Measurements from ENCODE around the gene CCDC127.
A peak's percentile ranks its signal among the peaks of the same experiment; 100 is the strongest.
"Not testable (repeated sequence)": the region's sequence is repeated elsewhere in the genome, so short reads cannot be mapped to it uniquely, and the experiment has no call there.

The CCDC127 gene

GRCh38 chr5:233426-233825 is 15.5 kb upstream of the CCDC127 start:
- DNase-seq (ENCODE audit: low read depth): not testable (repeated sequence)

DNA sequence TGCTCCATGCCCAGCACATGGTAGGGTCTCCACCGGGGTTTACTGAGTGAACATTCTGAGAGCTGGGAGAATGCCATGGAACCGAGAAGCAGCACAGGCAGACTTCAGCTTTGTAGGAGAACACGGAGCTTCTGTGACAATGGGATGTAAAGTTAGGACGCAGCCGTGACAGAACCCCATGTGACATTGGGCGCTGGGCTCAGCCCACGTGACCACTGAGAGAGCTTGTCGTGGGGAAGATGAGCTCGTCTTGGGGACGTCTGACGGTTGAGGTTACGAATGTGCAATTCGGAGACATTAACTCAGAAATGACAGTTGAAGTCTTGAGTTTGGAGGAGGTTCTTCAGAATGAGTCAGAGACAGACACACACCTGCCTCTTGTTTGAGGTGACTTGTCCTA is 13.7 kb upstream of the CCDC127 start:
- DNase-seq (ENCODE audit: low read depth): no peak

DNA sequence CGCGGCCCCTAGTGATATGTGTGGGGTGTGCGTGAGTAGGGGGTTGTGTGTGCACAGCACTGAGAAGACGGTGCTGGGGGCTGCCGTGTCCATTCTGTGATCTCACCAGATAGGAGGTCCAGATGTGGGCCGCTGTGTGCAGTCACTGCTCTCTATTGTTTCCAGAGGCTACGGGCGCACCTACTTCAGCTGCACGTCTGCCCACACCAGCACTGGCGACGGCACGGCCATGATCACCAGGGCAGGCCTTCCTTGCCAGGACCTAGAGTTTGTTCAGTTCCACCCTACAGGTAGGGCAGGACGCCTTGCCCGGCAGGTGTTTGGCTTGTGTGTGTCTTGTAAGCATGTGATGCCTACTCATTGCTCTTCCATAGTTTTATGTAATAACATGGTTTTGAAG is 12.8 kb upstream of the CCDC127 start:
- DNase-seq (ENCODE audit: low read depth): no peak

- no peak for DNase-seq (ENCODE audit: low read depth)
Observed at GRCh38 chr5:228886-229285, 10.9 kb upstream of the CCDC127 start.

DNA sequence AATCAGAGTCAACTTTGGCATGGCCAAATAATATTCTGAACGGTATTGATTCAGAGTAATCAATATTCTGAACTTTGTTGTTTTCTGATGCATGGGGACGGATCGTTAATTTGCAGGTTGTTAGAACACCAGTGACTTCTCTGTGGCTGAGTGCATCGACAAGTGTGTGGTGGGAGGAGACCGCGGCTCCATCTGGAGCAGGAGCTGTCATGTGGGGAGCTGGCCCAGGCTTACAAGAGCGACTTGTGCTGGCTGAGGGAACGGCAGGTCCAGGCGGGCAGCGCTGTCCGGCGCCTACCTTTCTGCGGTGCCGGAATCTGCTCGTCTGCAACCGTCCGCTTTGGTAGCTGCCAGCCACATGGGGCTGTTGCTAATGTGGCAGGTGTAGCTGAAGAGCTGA is 9.4 kb upstream of the CCDC127 start:
- DNase-seq (ENCODE audit: low read depth): not testable (repeated sequence)

DNA sequence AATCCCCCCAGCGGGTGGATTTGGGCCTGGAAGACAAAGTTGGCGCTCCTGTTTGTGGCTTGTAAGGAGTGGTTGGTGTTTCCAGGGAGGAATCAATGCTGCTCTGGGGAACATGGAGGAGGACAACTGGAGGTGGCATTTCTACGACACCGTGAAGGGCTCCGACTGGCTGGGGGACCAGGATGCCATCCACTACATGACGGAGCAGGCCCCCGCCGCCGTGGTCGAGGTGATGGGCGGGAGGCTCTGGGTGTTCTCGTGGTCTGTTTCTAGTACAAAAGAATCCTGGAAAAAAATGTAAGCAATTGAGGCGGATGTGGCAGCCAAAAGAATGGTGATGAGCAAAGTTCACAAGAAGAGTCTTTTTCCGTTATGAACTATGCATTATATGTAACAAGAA is 7.4 kb upstream of the CCDC127 start:
- DNase-seq (ENCODE audit: low read depth): no peak

GRCh38 chr5:223791-224190 is 5.8 kb upstream of the CCDC127 start:
- DNase-seq (ENCODE audit: low read depth): no peak

DNA sequence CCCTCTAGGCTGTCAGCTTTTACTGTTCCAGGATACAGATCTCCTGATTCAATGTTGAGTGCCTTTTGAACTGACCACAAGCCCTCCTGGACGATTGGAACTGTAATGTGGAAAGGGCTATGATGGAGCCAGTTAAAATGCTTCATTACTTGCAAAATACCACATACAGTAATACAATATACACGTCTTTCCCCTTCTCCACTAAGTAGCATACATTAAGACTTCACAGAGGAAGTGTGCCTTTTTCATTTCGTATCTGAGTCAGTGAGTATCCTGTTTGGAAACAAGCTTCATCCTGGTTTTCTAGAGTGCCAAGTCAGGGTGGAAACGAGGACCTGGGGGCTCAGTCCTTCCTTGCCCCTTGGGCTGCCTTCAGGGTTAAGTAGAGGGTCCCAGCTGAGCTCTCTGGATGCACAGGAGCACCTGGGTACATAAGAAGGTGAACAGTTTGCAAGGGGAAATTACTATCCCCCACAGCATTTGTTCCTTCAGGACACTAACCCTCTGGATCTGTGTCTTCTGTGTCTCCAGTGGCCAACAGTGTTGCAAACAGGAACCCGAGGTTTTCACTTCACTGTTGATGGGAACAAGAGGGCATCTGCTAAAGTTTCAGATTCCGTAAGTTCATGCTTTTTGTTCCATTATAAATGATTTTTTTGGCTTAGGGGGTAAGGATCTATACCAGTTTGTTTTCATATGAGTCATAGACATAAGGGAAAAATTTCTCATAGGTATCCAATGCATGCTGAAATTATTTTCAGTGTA is 5.2 kb upstream of the CCDC127 start:
- DNase-seq (ENCODE audit: low read depth): not testable (repeated sequence)

GRCh38 chr5:219991-220390 is 2.0 kb upstream of the CCDC127 start:
- no peak for DNase-seq (ENCODE audit: low read depth)

- DNase-seq (ENCODE audit: low read depth): peak; percentile 14
Observed at GRCh38 chr5:219460-219863, 1.5 kb upstream of the CCDC127 start.

DNA sequence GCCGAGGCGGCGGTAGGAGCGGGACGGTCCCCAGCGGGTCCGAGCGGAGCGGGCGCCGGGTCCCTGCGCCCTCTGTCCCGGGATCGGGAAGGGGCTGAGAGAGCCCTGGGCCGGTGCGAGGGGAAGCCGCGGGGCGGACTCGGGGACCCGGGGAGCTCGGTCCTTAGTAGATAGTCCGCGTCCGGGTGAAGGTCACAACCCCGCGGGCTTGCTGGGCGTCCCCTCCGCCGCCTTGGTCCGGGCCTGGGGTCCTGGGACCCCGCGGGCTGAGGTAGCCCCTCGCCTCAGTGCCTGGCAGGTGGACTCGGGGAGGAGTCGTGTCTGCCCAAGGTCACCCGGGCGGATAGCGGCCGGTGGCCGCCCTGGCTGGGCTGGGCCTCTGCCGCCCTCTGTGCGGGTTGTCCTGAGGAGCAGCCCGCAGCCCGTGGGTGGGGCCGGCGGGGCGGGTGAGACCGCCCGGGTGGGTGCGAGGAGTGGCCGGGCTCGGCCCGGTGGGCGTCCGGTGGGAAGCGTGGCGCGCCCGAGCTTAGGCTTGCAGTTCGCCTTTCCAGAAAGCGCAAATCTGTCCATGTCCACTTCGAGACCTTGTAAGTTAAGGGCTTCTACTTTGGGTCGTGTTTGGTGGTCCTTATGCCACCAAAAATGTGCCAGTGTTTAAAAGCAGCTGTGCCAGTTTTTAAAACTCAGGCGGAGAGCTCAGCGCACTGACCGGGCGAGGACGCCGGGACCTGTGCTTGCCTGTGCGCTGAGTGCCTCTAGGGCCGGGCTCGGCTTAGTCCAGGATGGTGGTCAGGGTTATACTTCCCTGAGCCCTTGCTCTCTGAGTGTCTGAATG is 721 bp upstream of the CCDC127 start:
- DNase-seq (ENCODE audit: low read depth): peak; percentile 33

GRCh38 chr5:216076-216475 is 1.9 kb downstream of the CCDC127 start:
- DNase-seq (ENCODE audit: low read depth): not testable (repeated sequence)

GRCh38 chr5:215256-215655 is 2.7 kb downstream of the CCDC127 start:
- not testable (repeated sequence) for DNase-seq (ENCODE audit: low read depth)

- DNase-seq (ENCODE audit: low read depth): no peak
Observed at GRCh38 chr5:213803-214395, 4.1 kb downstream of the CCDC127 start.

DNA sequence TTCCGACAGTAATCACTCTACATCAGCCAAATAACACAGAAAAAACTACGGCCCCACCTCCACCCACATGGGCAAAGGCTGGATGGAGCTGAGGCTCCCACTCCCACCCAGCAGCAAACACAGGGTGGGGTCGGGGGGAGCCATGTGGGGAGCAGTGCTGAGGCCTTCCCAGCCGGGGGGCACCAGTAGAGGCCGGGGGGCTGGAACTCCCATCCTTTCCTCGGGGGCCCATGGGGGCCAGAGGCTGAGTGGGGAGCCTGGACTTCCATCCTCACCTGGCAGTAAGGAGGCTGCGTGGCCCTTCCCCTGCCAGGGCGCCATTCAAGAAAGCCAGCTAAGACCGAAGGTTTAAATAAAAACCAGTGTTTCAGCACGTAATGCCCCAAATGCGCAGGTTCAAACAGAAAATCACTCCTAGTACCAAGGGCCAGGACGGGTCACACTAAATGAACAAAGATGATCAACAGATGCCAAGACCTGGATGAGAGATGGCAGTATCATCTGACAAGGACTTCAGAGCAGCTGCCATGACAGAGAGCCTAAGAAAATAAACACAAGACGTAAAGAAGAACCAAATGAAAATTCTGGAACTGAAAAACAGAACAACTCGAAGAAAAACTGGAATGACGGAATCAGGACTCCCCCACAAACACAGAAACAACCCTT is 9.4 kb downstream of the CCDC127 start:
- DNase-seq (ENCODE audit: low read depth): no peak

DNA sequence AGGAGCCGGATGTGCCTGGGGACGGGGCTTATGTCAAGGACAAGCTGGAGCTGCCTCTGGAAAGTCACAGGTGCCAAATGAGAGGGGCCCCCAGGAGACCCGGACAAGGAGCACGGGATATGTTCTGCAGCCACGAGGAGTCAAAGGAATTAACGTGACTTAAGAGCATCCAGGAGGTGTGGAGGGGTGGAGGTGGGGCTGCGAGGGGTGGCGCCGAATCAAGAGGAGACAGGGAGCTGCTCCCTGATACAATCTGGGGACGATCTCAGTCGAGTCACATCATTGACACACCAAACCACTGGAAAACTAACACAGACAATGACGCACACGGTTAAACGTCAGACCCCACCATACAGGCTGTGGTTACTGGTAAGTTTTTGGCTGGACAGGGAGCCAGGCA is 10.4 kb downstream of the CCDC127 start:
- DNase-seq (ENCODE audit: low read depth): no peak

DNA sequence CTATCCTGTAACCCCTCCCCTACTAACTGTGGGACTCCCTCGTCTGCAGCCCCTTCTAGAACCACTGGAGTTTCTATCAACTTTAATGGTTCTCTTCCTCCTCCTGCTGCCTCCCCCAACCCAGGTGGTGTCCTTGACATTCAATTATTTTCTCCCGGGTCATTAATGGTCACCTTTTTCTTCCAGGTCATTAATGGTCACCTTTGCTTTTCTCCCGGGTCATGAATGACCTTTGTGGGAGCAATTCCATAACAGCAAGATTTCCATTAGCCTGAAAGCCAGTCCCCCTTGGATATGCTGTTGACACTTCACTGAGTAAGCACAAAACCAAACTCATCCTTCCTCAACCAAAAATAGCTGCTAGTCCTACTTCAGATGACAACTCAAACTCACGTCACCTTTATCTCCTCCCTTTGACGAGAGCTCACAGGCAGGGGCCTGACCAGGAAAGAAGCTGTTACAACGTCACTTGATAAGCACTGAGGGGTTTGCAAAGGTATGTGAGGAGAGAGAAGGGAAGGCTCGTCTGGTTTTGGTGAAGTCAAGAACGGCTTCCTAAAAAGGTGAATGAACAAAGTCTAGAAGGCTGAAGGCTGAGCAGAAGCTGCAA is 10.9 kb downstream of the CCDC127 start:
- no peak for DNase-seq (ENCODE audit: low read depth)

GRCh38 chr5:206406-206805 is 11.5 kb downstream of the CCDC127 start:
- no peak for DNase-seq (ENCODE audit: low read depth)

- DNase-seq (ENCODE audit: low read depth): no peak
Observed at GRCh38 chr5:204966-205670, 12.8 kb downstream of the CCDC127 start.

DNA sequence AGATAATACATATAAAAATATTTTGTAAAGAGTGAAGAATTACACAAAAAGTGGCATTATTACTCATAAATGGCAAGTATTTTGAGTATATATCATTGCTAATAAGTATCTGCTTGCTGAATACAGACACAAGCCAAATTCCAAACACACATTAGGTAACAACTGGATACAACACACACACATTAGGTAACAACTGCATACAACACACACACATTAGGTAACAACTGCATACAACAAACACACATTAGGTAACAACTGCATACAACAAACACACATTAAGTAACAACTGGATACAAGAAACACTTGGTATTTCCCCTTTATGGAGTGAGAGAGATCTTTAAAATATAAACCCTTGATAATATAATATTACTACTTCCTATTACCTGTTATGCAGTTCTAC is 13.5 kb downstream of the CCDC127 start:
- DNase-seq (ENCODE audit: low read depth): no peak

DNA sequence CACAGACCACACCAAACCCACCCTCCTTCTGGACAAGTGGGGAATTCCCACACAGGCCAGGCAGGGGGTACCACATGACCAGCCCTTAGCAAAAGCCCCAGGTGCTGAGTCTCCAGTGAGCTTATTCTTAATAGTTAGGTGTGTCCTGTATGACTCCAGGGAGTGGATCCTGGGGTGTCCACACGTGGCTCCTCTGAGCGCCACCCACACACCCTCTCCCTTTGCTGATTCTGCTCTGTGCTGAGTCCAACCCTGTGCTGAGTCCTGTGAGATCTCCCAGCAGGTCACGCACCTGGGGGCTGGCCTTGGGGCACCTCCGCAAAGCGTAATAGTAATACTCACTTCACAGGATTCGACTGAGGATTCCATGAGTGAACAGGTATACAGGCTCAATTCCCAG is 14.0 kb downstream of the CCDC127 start:
- DNase-seq (ENCODE audit: low read depth): no peak
